8988T (cell line): ENCODE measurements around the gene ERC2.

ENCODE experiments used
- DNase-seq: peaks from one replicate; pipeline ENCODE4 v3.0.0; 2011

ERC2 gene

GRCh38 chr3:55500555-55501330 is 967.5 kb downstream of the ERC2 start:
- no peak for DNase-seq

- no peak for DNase-seq
These were observed 969.7 kb downstream of the ERC2 start for GRCh38 chr3:55498520-55498919.

- DNase-seq, result no peak
These were observed 971.0 kb downstream of the ERC2 start for GRCh38 chr3:55497250-55497649.

- no peak for DNase-seq
These were observed 973.3 kb downstream of the ERC2 start for GRCh38 chr3:55494976-55495375.

- no peak for DNase-seq
These were observed 975.3 kb downstream of the ERC2 start for GRCh38 chr3:55492976-55493375.

GRCh38 chr3:55491296-55491816 is 976.9 kb downstream of the ERC2 start:
- DNase-seq, result no peak

GRCh38 chr3:55490276-55490913 is 977.9 kb downstream of the ERC2 start:
- no peak for DNase-seq

GRCh38 chr3:55489798-55490132 is 978.5 kb downstream of the ERC2 start:
- no peak for DNase-seq

GRCh38 chr3:55488398-55489055 is 979.7 kb downstream of the ERC2 start:
- peak; percentile 79 for DNase-seq

GRCh38 chr3:55487381-55488241 is 980.7 kb downstream of the ERC2 start:
- DNase-seq, result peak; percentile 82

- peak; percentile 46 for DNase-seq
These were observed 981.3 kb downstream of the ERC2 start, which contains the start of gene WNT5A for GRCh38 chr3:55486857-55487380. TSS of gene WNT5A (minus strand) at chr3:55487306. CDS start at chr3:55486985, 321 bp downstream.

GRCh38 chr3:55486101-55486856 is 982.0 kb downstream of the ERC2 start:
- DNase-seq, result peak; percentile 44

- peak; percentile 99 for DNase-seq
These were observed 983.2 kb downstream of the ERC2 start for GRCh38 chr3:55484801-55485791.

GRCh38 chr3:55484191-55484689 is 984.0 kb downstream of the ERC2 start:
- DNase-seq, result peak; percentile 47

GRCh38 chr3:55483196-55484095 is 984.8 kb downstream of the ERC2 start:
- no peak for DNase-seq

GRCh38 chr3:55482496-55483195 is 985.6 kb downstream of the ERC2 start:
- no peak for DNase-seq

- no peak for DNase-seq
These were observed 986.3 kb downstream of the ERC2 start for GRCh38 chr3:55481744-55482495.
